H1 (cell line): ENCODE results near the gene UMODL1. TPM values are rescaled to one million over a fixed set of nuclear protein-coding genes. Genes with fewer than 3 reads are reported as not detected.

Source experiments
- CTCF ChIA-PET: fragments of 300-600 bp; sonication (Branson Sonifier 250); formaldehyde crosslinking; loops from one replicate; lab custom pipeline; 2021; ENCODE audit not compliant: partially characterized antibody; lab: Charles Lee
- POLR2A ChIA-PET: fragments of 300-600 bp; sonication (Branson Sonifier 250); formaldehyde crosslinking; loops from one replicate; lab custom pipeline; 2021; ENCODE audit warnings: inconsistent platforms; ENCODE audit not compliant: partially characterized antibody; lab: Charles Lee
- DNase-seq, 2 experiments: peaks; one replicate each; pipeline versions ENCODE4 v3.0.0 to v3.0.0-alpha.2; 2010 to 2022; ENCODE audit warnings: low spot score in 2 of 2, low read depth in 1 of 2, mixed read lengths in 1 of 2
- FAIRE-seq: peaks from 2 replicates; lab custom pipeline; 2011; peaks lifted over from hg19 to GRCh38; lab: Jason Lieb, UNC
- H2AFZ ChIP-seq: 2 replicates; pipeline ENCODE4 v1.8.1; 2012; ENCODE audit warnings: low read length, inconsistent platforms
- H2AK5ac ChIP-seq: 2 replicates; pipeline ENCODE4 v1.6.1; 2013; ENCODE audit warnings: low read depth, low read length
- H2BK120ac ChIP-seq: replicated peaks from 2 replicates; pipeline ENCODE3; 2013; ENCODE audit warnings: low read depth, low read length, inconsistent platforms
- H2BK12ac ChIP-seq: 2 replicates; pipeline ENCODE4 v1.6.1; 2013; ENCODE audit warnings: low read depth, low read length
- H2BK15ac ChIP-seq: 2 replicates; pipeline ENCODE4 v1.6.1; 2013; ENCODE audit warnings: low read length
- H2BK20ac ChIP-seq: 2 replicates; pipeline ENCODE4 v1.6.1; 2013; ENCODE audit warnings: low read length
- H2BK5ac ChIP-seq: 2 replicates; pipeline ENCODE4 v1.6.1; 2013; ENCODE audit warnings: low read depth, low read length
- H3K14ac ChIP-seq: 2 replicates; pipeline ENCODE4 v1.6.1; 2013; ENCODE audit warnings: inconsistent platforms; ENCODE audit not compliant: insufficient read length
- H3K18ac ChIP-seq: 2 replicates; pipeline ENCODE4 v1.6.1; 2013; ENCODE audit warnings: low read length; ENCODE audit errors: extremely low read depth
- H3K23ac ChIP-seq: 2 replicates; pipeline ENCODE4 v1.6.1; 2013; ENCODE audit warnings: inconsistent platforms; ENCODE audit not compliant: insufficient read length
- H3K23me2 ChIP-seq: 2 replicates; pipeline ENCODE4 v1.6.1; 2013; ENCODE audit warnings: low read depth, low read length
- H3K27ac ChIP-seq: 2 replicates; pipeline ENCODE4 v1.6.1; 2011; ENCODE audit warnings: low read depth, low read length, inconsistent platforms
- H3K27me3 ChIP-seq, 4 experiments: replicated peaks in 1 of 4; 1 replicate in 1 of 4; 2 replicates in 3 of 4; pipeline versions ENCODE4 v1.6.1 to v1.8.1; 2011 to 2013; ENCODE audit warnings: low read length in 3 of 4, mild to moderate bottlenecking in 3 of 4, inconsistent platforms in 2 of 4, mixed read lengths in 2 of 4, moderate library complexity in 1 of 4; ENCODE audit not compliant: control insufficient read depth in 3 of 4, insufficient read depth in 3 of 4; ENCODE audit errors: extremely low read depth in 1 of 4
- H3K36me3 ChIP-seq, 4 experiments: 2 replicates each; pipeline versions ENCODE4 v1.6.1 to v1.8.1; 2011 to 2013; ENCODE audit warnings: mild to moderate bottlenecking in 4 of 4, low read length in 3 of 4, moderate library complexity in 2 of 4, control low read depth in 1 of 4, inconsistent platforms in 1 of 4; ENCODE audit not compliant: insufficient read depth in 4 of 4, control insufficient read depth in 2 of 4
- H3K4ac ChIP-seq: replicated peaks from 2 replicates; pipeline ENCODE3; 2013; ENCODE audit warnings: low read length, low read depth, mixed read lengths, inconsistent platforms; ENCODE audit not compliant: insufficient read length
- H3K4me1 ChIP-seq, 4 experiments: replicated peaks in 1 of 4; 1 replicate in 1 of 4; 2 replicates in 3 of 4; pipeline versions ENCODE4 v1.6.1 to v1.8.1; 2011 to 2013; ENCODE audit warnings: low read length in 3 of 4, inconsistent platforms in 2 of 4, mixed read lengths in 1 of 4; ENCODE audit not compliant: insufficient read depth in 4 of 4, control insufficient read depth in 3 of 4
- H3K4me2 ChIP-seq, 2 experiments: 2 replicates each; pipeline versions ENCODE4 v1.6.1 to v1.8.1; 2011 to 2013; ENCODE audit warnings: low read depth in 2 of 2, low read length in 2 of 2, control low read depth in 1 of 2, inconsistent platforms in 1 of 2, mild to moderate bottlenecking in 1 of 2; ENCODE audit not compliant: insufficient read depth in 1 of 2
- H3K4me3 ChIP-seq, 4 experiments: fragments of 200-600, 300-600 bp in 1 of 4; sonication (generic), shearing (Covaris generic), sonication (Bioruptor Twin) in 1 of 4; 2 replicates each; pipeline versions ENCODE4 v1.5.1 to v1.8.1; 2011 to 2016; ENCODE audit warnings: low read length in 4 of 4, low read depth in 3 of 4, control low read depth in 2 of 4, inconsistent platforms in 2 of 4, mild to moderate bottlenecking in 2 of 4, mixed read lengths in 1 of 4, moderate library complexity in 1 of 4; ENCODE audit not compliant: insufficient read depth in 2 of 4; ENCODE audit errors: extremely low read depth in 1 of 4
- H3K56ac ChIP-seq: replicated peaks from 2 replicates; pipeline ENCODE3; 2013; ENCODE audit warnings: low read depth, mild to moderate bottlenecking, mixed read lengths, low read length, inconsistent platforms; ENCODE audit not compliant: insufficient read length
- H3K79me1 ChIP-seq: 2 replicates; pipeline ENCODE4 v1.6.1; 2013; ENCODE audit warnings: low read depth, low read length, control low read depth
- H3K79me2 ChIP-seq, 2 experiments: 2 replicates each; pipeline versions ENCODE4 v1.6.1 to v1.8.1; 2012 to 2013; ENCODE audit warnings: low read length in 2 of 2, mild to moderate bottlenecking in 2 of 2, inconsistent platforms in 1 of 2; ENCODE audit not compliant: insufficient read depth in 2 of 2, control insufficient read depth in 1 of 2
- H3K9ac ChIP-seq, 4 experiments: replicated peaks in 1 of 4; 1 replicate in 1 of 4; 2 replicates in 3 of 4; pipeline versions ENCODE4 v1.6.1 to v1.8.1; 2011 to 2013; ENCODE audit warnings: low read depth in 3 of 4, low read length in 3 of 4, control low read depth in 2 of 4, mild to moderate bottlenecking in 2 of 4, moderate library complexity in 2 of 4, inconsistent platforms in 1 of 4; ENCODE audit errors: extremely low read depth in 1 of 4
- H3K9me3 ChIP-seq, 2 experiments: 2 replicates each; pipeline versions ENCODE4 v1.6.1 to v1.8.1; 2012 to 2013; ENCODE audit warnings: mild to moderate bottlenecking in 2 of 2, moderate library complexity in 2 of 2, control low read depth in 1 of 2, inconsistent platforms in 1 of 2, low read depth in 1 of 2, low read length in 1 of 2, mixed read lengths in 1 of 2; ENCODE audit not compliant: insufficient read depth in 2 of 2
- H4K20me1 ChIP-seq, 2 experiments: replicated peaks in 1 of 2; 2 replicates each; pipeline versions ENCODE3 to v1.8.1; 2011 to 2013; ENCODE audit warnings: inconsistent platforms in 2 of 2, low read length in 2 of 2, mild to moderate bottlenecking in 1 of 2; ENCODE audit not compliant: insufficient read depth in 2 of 2, control insufficient read depth in 1 of 2
- H4K5ac ChIP-seq: 2 replicates; pipeline ENCODE4 v1.6.1; 2013; ENCODE audit warnings: low read length, low read depth, mixed read lengths, inconsistent platforms; ENCODE audit not compliant: insufficient read length
- H4K8ac ChIP-seq: 2 replicates; pipeline ENCODE4 v1.8.0; 2013; ENCODE audit warnings: mild to moderate bottlenecking, moderate library complexity, low read length, inconsistent platforms; ENCODE audit not compliant: insufficient read depth; ENCODE audit errors: extremely low read depth
- H4K91ac ChIP-seq: replicated peaks from 2 replicates; pipeline ENCODE3; 2013; ENCODE audit warnings: low read length, mixed read lengths, inconsistent platforms; ENCODE audit not compliant: insufficient read length
- CHD2 ChIP-seq: IDR thresholded peaks from 2 replicates; pipeline ENCODE4 v1.6.1; 2012; ENCODE audit warnings: low read length, improper control_type of control experiment
- TCF12 ChIP-seq: IDR thresholded peaks from 2 replicates; pipeline ENCODE4 v1.6.1; 2011; ENCODE audit warnings: low read depth, mild to moderate bottlenecking, low read length
- WGBS, 2 experiments: shearing (Covaris generic) in 1 of 2; methylation state at CpG; one replicate each; pipeline versions ENCODE4 v1.1.6 to v1.1.7; 2013 to 2015; ENCODE audit warnings: low lambda C conversion rate in 2 of 2, mixed read lengths in 2 of 2, inconsistent platforms in 1 of 2, low coverage in 1 of 2, missing lambda C conversion rate in 1 of 2; ENCODE audit not compliant: insufficient replicate concordance in 2 of 2, insufficient coverage in 1 of 2, insufficient read length in 1 of 2; ENCODE audit errors: extremely low coverage in 1 of 2, missing lambda C conversion rate in 1 of 2; 5-methylcytosine and 5-hydroxymethylcytosine counted together
- polyA plus RNA-seq, 7 experiments: library from polyadenylated mRNA; depleted of rRNA in 3 of 7; stranded (reverse) in 5 of 7; unstranded in 2 of 7; fragments of >200 nt in 5 of 7; fragments of 200-250 nt in 2 of 7; gene quantifications; 1 replicate in 5 of 7; 2 replicates in 1 of 7; 4 replicates in 1 of 7; pipeline versions ENCODE4 v1.2.1 to v1.2.3, GENCODE V29; 2011 to 2013; ENCODE audit warnings: missing spikeins in 2 of 7, mixed read lengths in 2 of 7
- total RNA-seq: library from RNA; stranded (reverse); fragmentation: NEBNext Ultra II Directional; extraction: Animal tissue kit (Norgen Biotek cat#: 25700); gene quantifications from 2 replicates; pipeline ENCODE4 v1.2.1, GENCODE V29; 2021

The UMODL1 gene
- total and polyA plus RNA-seq, 2 of the 8 experiments (the other 6 are each of a cell fraction or from before 2014, with no cell fraction given) = not detected

DNA sequence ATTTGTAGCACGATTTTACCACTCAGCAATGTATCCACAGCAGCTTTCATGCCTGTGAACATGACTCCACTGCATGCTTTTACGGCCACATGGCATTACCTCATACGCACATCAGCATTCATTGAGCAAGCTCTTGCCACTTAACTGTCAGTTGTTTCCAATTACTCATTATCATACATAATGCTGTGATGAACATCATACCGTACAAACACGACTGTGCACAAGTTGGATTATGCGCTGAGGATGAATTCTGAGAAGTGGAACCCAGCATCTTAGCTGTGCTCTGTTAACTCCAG lies 9.6 kb downstream of the UMODL1 start:
- no peak for FAIRE-seq
- no peak for DNase-seq

More for the DNA sequence above, 9.6 kb downstream of the UMODL1 start:
- Histone ChIP-seq H2BK5ac (no peak overlapping the region), H4K91ac (no peak overlapping the region), H3K9ac (no peak overlapping the region), H3K27me3 (no peaks in the 10 kb centered on the region), H4K5ac (no peak overlapping the region), H3K23ac (no peak overlapping the region), H2BK12ac (no peak overlapping the region), H3K4me2 (no peak overlapping the region), H2BK15ac (no peak overlapping the region), H2BK120ac (no peak overlapping the region), H3K36me3 (no peaks in the 10 kb centered on the region), H4K20me1 (no peaks in the 10 kb centered on the region), H3K4ac (no peak overlapping the region), H3K79me1 (no peaks in the 10 kb centered on the region), H3K79me2 (no peaks in the 10 kb centered on the region), H2AFZ (no peak overlapping the region), H3K4me3 (no peak overlapping the region), H3K14ac (no peak overlapping the region), H4K8ac (no peak overlapping the region), H3K9me3 (no peaks in the 10 kb centered on the region), H2AK5ac (no peak overlapping the region), H2BK20ac (no peak overlapping the region), H3K18ac (no peak overlapping the region), H3K27ac (no peak overlapping the region), H3K23me2 (no peaks in the 10 kb centered on the region; the same call in 1 of the 2 replicates), H3K4me1 (no peaks in the 10 kb centered on the region), H3K56ac (no peak overlapping the region)
- ChIA-PET POLR2A (no interaction called here), CTCF (interaction anchor here (1.2 to 2.2 kb wide), 3 partner anchors 17 to 37 kb away, joined by 3 to 11 read pairs (median 7); no protein-coding TSS in a partner anchor)
- 79% methylated on average over 6 of the region's 6 CpGs; no CpG with 5 or more reads in 1 of the 2 experiments for WGBS, 2 experiments
- no peak for TF ChIP-seq TCF12
- no peak for TF ChIP-seq CHD2
